Measurements from ENCODE around the gene PRODH2.

DNA sequence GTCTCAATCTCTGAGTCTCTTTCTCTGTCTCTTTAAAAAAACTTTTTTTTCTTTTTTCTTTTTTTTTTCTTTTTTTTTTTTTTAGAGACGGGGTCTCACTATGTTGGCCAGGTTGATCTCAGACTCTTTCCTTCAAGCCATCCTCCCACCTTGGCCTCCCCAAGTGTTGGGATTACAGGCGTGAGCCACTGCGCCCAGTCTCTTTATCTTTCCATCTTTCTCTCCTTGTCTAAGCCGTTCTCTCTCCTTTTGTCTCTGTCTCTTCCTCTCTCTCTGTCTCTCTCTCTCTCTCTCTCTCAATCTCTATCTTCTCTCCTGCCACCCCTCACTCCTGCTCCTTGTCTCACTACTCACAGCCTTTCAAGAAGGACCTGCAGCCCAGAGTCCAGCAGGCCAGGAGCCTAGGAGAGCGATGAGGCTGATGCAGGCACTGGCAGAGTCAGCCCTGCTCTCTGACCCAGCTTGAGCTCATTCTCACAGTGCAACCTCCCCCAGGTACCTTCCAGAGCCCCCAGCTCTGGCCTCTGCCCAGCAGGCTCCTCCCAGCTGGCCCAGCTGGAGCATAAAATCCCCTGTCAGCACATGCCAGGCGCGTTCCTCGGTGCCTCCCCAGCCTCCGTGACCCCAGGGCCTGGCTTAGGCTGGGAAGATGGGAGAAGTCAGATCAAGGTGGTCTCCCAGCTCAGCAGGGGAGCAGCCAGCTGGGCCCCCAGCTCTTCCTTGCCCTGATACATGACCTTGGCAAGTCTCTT is 39.6 kb upstream of the PRODH2 start, which contains the start of gene NPHS1:
- TF ChIP-seq, protein P1, sequence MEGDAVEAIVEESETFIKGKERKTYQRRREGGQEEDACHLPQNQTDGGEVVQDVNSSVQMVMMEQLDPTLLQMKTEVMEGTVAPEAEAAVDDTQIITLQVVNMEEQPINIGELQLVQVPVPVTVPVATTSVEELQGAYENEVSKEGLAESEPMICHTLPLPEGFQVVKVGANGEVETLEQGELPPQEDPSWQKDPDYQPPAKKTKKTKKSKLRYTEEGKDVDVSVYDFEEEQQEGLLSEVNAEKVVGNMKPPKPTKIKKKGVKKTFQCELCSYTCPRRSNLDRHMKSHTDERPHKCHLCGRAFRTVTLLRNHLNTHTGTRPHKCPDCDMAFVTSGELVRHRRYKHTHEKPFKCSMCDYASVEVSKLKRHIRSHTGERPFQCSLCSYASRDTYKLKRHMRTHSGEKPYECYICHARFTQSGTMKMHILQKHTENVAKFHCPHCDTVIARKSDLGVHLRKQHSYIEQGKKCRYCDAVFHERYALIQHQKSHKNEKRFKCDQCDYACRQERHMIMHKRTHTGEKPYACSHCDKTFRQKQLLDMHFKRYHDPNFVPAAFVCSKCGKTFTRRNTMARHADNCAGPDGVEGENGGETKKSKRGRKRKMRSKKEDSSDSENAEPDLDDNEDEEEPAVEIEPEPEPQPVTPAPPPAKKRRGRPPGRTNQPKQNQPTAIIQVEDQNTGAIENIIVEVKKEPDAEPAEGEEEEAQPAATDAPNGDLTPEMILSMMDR (IDR thresholded peaks at IDR 0.05) = no peak
- TF ChIP-seq EP300 (IDR thresholded peaks at IDR 0.05) (no peak), POLR2AphosphoS5 (IDR thresholded peaks at IDR 0.05) (no peak), POLR2A (IDR thresholded peaks at IDR 0.05) (no peak)
